Effector memory CD4-positive, alpha-beta T cell (primary cell): ENCODE results near the gene ADAM23.

Experiments used
- DNase-seq, 3 donors: peaks; one replicate each; pipeline ENCODE4 v3.0.0-alpha.2; 2020
- H3K27ac ChIP-seq: 2 replicates; pipeline ENCODE4 v1.7.0; 2013; ENCODE audit warnings: mild to moderate bottlenecking, low read length, moderate library complexity; ENCODE audit not compliant: insufficient read depth, poor library complexity, severe bottlenecking
- H3K27me3 ChIP-seq: replicated peaks from 2 replicates; pipeline ENCODE4 v1.7.0; 2013; ENCODE audit warnings: mild to moderate bottlenecking, low read length; ENCODE audit not compliant: insufficient read depth, control insufficient read depth, poor library complexity, severe bottlenecking
- H3K36me3 ChIP-seq: 2 replicates; pipeline ENCODE4 v1.7.0; 2013; ENCODE audit warnings: mild to moderate bottlenecking, low read length, moderate library complexity; ENCODE audit not compliant: control insufficient read depth, insufficient read depth
- H3K4me1 ChIP-seq: 2 replicates; pipeline ENCODE4 v1.7.0; 2013; ENCODE audit warnings: low read length, mild to moderate bottlenecking; ENCODE audit not compliant: control insufficient read depth, insufficient read depth, poor library complexity, severe bottlenecking
- H3K4me3 ChIP-seq: 2 replicates; pipeline ENCODE4 v1.7.0; 2013; ENCODE audit warnings: low read length, low read depth, mild to moderate bottlenecking; ENCODE audit not compliant: insufficient read depth, poor library complexity, severe bottlenecking
- H3K9me3 ChIP-seq: 2 replicates; pipeline ENCODE4 v1.7.0; 2013; ENCODE audit warnings: mild to moderate bottlenecking, low read length, moderate library complexity; ENCODE audit not compliant: control insufficient read depth

ADAM23 gene

GRCh38 chr2:206584323-206585116 is 141.2 kb downstream of the ADAM23 start:
- Histone ChIP-seq H3K4me1 (no peaks in the 10 kb centered on the region), H3K27me3 (no peaks in the 10 kb centered on the region), H3K27ac (no peak overlapping the region), H3K36me3 (no peaks in the 10 kb centered on the region), H3K4me3 (no peak overlapping the region), H3K9me3 (no peaks in the 10 kb centered on the region)
- no peak for DNase-seq

GRCh38 chr2:206585335-206585734 is 142.0 kb downstream of the ADAM23 start:
- Histone ChIP-seq H3K4me3 (no peak overlapping the region), H3K9me3 (no peaks in the 10 kb centered on the region), H3K36me3 (no peaks in the 10 kb centered on the region), H3K27ac (no peak overlapping the region), H3K27me3 (no peaks in the 10 kb centered on the region), H3K4me1 (no peaks in the 10 kb centered on the region)
- no peak for DNase-seq

GRCh38 chr2:206586609-206587008 is 143.3 kb downstream of the ADAM23 start:
- no peak for DNase-seq
- Histone ChIP-seq H3K36me3 (no peaks in the 10 kb centered on the region), H3K27ac (no peak overlapping the region), H3K4me1 (no peaks in the 10 kb centered on the region), H3K4me3 (no peak overlapping the region), H3K27me3 (no peaks in the 10 kb centered on the region), H3K9me3 (no peaks in the 10 kb centered on the region)

- DNase-seq, result no peak
- no peak overlapping the region for H3K27ac ChIP-seq
- no peaks in the 10 kb centered on the region for H3K9me3 ChIP-seq
- H3K4me1 ChIP-seq, result no peaks in the 10 kb centered on the region
- H3K27me3 ChIP-seq, result no peaks in the 10 kb centered on the region
- H3K4me3 ChIP-seq, result no peak overlapping the region
- no peaks in the 10 kb centered on the region for H3K36me3 ChIP-seq
Observed at GRCh38 chr2:206597717-206598218, 154.4 kb downstream of the ADAM23 start.

- Histone ChIP-seq H3K9me3 (no peaks in the 10 kb centered on the region), H3K36me3 (no peaks in the 10 kb centered on the region), H3K4me1 (no peaks in the 10 kb centered on the region), H3K27ac (no peak overlapping the region), H3K4me3 (no peak overlapping the region), H3K27me3 (no peaks in the 10 kb centered on the region)
- DNase-seq, result no peak
Observed at GRCh38 chr2:206603243-206603642, 159.9 kb downstream of the ADAM23 start.

GRCh38 chr2:206610451-206610850 is 167.1 kb downstream of the ADAM23 start:
- DNase-seq, result no peak
- Histone ChIP-seq H3K9me3 (no peaks in the 10 kb centered on the region), H3K36me3 (no peaks in the 10 kb centered on the region), H3K27me3 (no peaks in the 10 kb centered on the region), H3K27ac (no peak overlapping the region), H3K4me3 (no peak overlapping the region), H3K4me1 (no peaks in the 10 kb centered on the region)

GRCh38 chr2:206611191-206611590 is 167.9 kb downstream of the ADAM23 start:
- DNase-seq, result no peak
- no peaks in the 10 kb centered on the region for H3K9me3 ChIP-seq
- H3K27ac ChIP-seq, result no peak overlapping the region
- no peak overlapping the region for H3K4me3 ChIP-seq
- no peaks in the 10 kb centered on the region for H3K27me3 ChIP-seq
- H3K4me1 ChIP-seq, result no peaks in the 10 kb centered on the region
- H3K36me3 ChIP-seq, result no peaks in the 10 kb centered on the region

- H3K4me3 ChIP-seq, result no peak overlapping the region
- H3K27ac ChIP-seq, result no peak overlapping the region
- no peak for DNase-seq
- H3K9me3 ChIP-seq, result no peaks in the 10 kb centered on the region
- no peaks in the 10 kb centered on the region for H3K27me3 ChIP-seq
- H3K36me3 ChIP-seq, result no peaks in the 10 kb centered on the region
- no peaks in the 10 kb centered on the region for H3K4me1 ChIP-seq
Observed at GRCh38 chr2:206611736-206612135, 168.4 kb downstream of the ADAM23 start.

GRCh38 chr2:206614811-206615210 is 171.5 kb downstream of the ADAM23 start:
- no peak for DNase-seq
- H3K9me3 ChIP-seq, result no peaks in the 10 kb centered on the region
- no peaks in the 10 kb centered on the region for H3K4me1 ChIP-seq
- no peak overlapping the region for H3K27ac ChIP-seq
- no peaks in the 10 kb centered on the region for H3K27me3 ChIP-seq
- H3K36me3 ChIP-seq, result no peaks in the 10 kb centered on the region
- no peak overlapping the region for H3K4me3 ChIP-seq

- no peaks in the 10 kb centered on the region for H3K9me3 ChIP-seq
- no peaks in the 10 kb centered on the region for H3K4me1 ChIP-seq
- no peaks in the 10 kb centered on the region for H3K36me3 ChIP-seq
- no peak overlapping the region for H3K27ac ChIP-seq
- no peak overlapping the region for H3K4me3 ChIP-seq
- DNase-seq, result no peak
- H3K27me3 ChIP-seq, result no peaks in the 10 kb centered on the region
Observed at GRCh38 chr2:206615417-206616089, 172.2 kb downstream of the ADAM23 start.
